K562 (cell line): ENCODE measurements around the gene TBX10. TPM values are rescaled to one million over a fixed set of nuclear protein-coding genes. Genes with fewer than 3 reads are reported as not detected.
A peak's percentile ranks its signal among the peaks of the same experiment; 100 is the strongest.

ENCODE experiments used
- ATAC-seq: fragments of 200-7000 bp; cut with Tn5 transposase; 3 replicates; pipeline ENCODE4 v1.9.1; 2020; ENCODE audit warnings: moderate library complexity
- BruUV-seq: library from RNA; stranded (reverse); fragments of 400-500 nt; replicated peaks from 2 replicates; lab custom pipeline; 2021; lab: Mats Ljungman, UMichigan
- CTCF ChIA-PET: fragments of 300-600 bp; formaldehyde crosslinking; extraction: SDS; loops from one replicate; lab custom pipeline; 2021; ENCODE audit warnings: low intra/inter-chr PET ratio; lab: Yijun Ruan, JAX
- POLR2A ChIA-PET: fragments of 300-600, 350-650 bp; sonication (Branson Sonifier 250); formaldehyde crosslinking; extraction: SDS; loops from one replicate; lab custom pipeline; 2021; ENCODE audit warnings: antibody characterized with exemption, inconsistent platforms; lab: Yijun Ruan, JAX
- DNase-seq, 4 experiments: peaks; one replicate each; pipeline versions ENCODE4 v3.0.0 to v3.0.0-alpha.2; 2011 to 2018; ENCODE audit warnings: low spot score in 3 of 4, mixed read lengths in 3 of 4; ENCODE audit errors: extremely low read depth in 1 of 4
- FAIRE-seq: peaks from 2 replicates; lab custom pipeline; 2011; peaks lifted over from hg19 to GRCh38; lab: Jason Lieb, UNC
- H2AFZ ChIP-seq: 2 replicates; pipeline ENCODE4 v1.6.0; 2011; ENCODE audit warnings: low read depth, low read length, control low read depth, inconsistent platforms
- H3K27ac ChIP-seq: fragments of 200-600 bp; 3 replicates; pipeline ENCODE4 v1.8.0; 2011; ENCODE audit warnings: low read depth, mild to moderate bottlenecking, control low read depth, inconsistent platforms, low read length, moderate library complexity, mixed read lengths; ENCODE audit errors: extremely low read depth
- H3K27me3 ChIP-seq, 2 experiments: fragments of 300-600 bp in 1 of 2; 2 replicates in 1 of 2; 3 replicates in 1 of 2; pipeline versions ENCODE4 v1.6.0 to v1.8.0; 2011; ENCODE audit warnings: inconsistent platforms in 2 of 2, low read length in 2 of 2, mild to moderate bottlenecking in 1 of 2, mixed read lengths in 1 of 2, moderate library complexity in 1 of 2; ENCODE audit not compliant: control insufficient read depth in 2 of 2, insufficient read depth in 2 of 2
- H3K36me3 ChIP-seq: fragments of 300-600 bp; 3 replicates; pipeline ENCODE4 v1.8.0; 2011; ENCODE audit warnings: mild to moderate bottlenecking, low read length, inconsistent platforms; ENCODE audit not compliant: control insufficient read depth, insufficient read depth
- H3K4me1 ChIP-seq, 2 experiments: fragments of 200-600 bp in 1 of 2; replicated peaks in 1 of 2; 2 replicates in 1 of 2; 3 replicates in 1 of 2; pipeline versions ENCODE4 v1.5.1 to v1.8.0; 2011; ENCODE audit warnings: inconsistent platforms in 2 of 2, low read length in 2 of 2, mild to moderate bottlenecking in 1 of 2, mixed read lengths in 1 of 2, moderate library complexity in 1 of 2; ENCODE audit not compliant: control insufficient read depth in 2 of 2, insufficient read depth in 2 of 2
- H3K4me2 ChIP-seq: 2 replicates; pipeline ENCODE4 v1.6.1; 2011; ENCODE audit warnings: low read length, control low read depth, inconsistent platforms, mixed read lengths; ENCODE audit not compliant: insufficient read depth
- H3K4me3 ChIP-seq: fragments of 200-600 bp; sonication (generic), shearing (Covaris generic); 2 replicates; pipeline ENCODE4 v1.5.1; 2016; ENCODE audit warnings: control low read depth, inconsistent platforms
- H3K79me2 ChIP-seq: fragments of 200-600 bp; 3 replicates; pipeline ENCODE4 v1.8.0; 2011; ENCODE audit warnings: low read length, inconsistent platforms; ENCODE audit not compliant: control insufficient read depth, insufficient read depth
- H3K9ac ChIP-seq, 2 experiments: 2 replicates each; pipeline versions ENCODE4 v1.6.0 to v1.6.1; 2011; ENCODE audit warnings: low read depth in 2 of 2, low read length in 2 of 2, control low read depth in 1 of 2, inconsistent platforms in 1 of 2, mild to moderate bottlenecking in 1 of 2, mixed read lengths in 1 of 2; ENCODE audit not compliant: insufficient read depth in 1 of 2
- H3K9me1 ChIP-seq: one replicate; pipeline ENCODE4 v1.6.0; 2011; ENCODE audit warnings: inconsistent platforms, mild to moderate bottlenecking, low read length, moderate library complexity; ENCODE audit not compliant: control insufficient read depth, insufficient read depth
- H3K9me3 ChIP-seq: replicated peaks from 2 replicates; pipeline ENCODE4 v1.5.1; 2011; ENCODE audit warnings: low read depth, low read length, inconsistent platforms; ENCODE audit not compliant: control insufficient read depth, insufficient read depth
- H4K20me1 ChIP-seq: replicated peaks from 2 replicates; pipeline ENCODE4 v1.6.1; 2011; ENCODE audit warnings: low read length, inconsistent platforms, mixed read lengths; ENCODE audit not compliant: control insufficient read depth, insufficient read depth
- ASH1L ChIP-seq: fragments of 450-650 bp; IDR thresholded peaks from 2 replicates; pipeline ENCODE4 v1.6.1; 2018; ENCODE audit warnings: borderline replicate concordance, mild to moderate bottlenecking, low read depth; ENCODE audit not compliant: partially characterized antibody
- CBX3 ChIP-seq, 2 experiments: IDR thresholded peaks; 1 replicate in 1 of 2; 2 replicates in 1 of 2; pipeline ENCODE4 v1.6.1; 2012; ENCODE audit warnings: inconsistent platforms in 2 of 2, low read length in 2 of 2, borderline replicate concordance in 1 of 2, control low read depth in 1 of 2
- CEBPB ChIP-seq: fragments of 450-650 bp; IDR thresholded peaks from 2 replicates; pipeline ENCODE4 v1.6.1; 2016; ENCODE audit warnings: missing genetic modification characterization, missing compliant biosample characterization
- CREB1 ChIP-seq, 2 experiments: sonication (generic) in 1 of 2; formaldehyde crosslinking in 1 of 2; IDR thresholded peaks; 2 replicates each; pipeline versions ENCODE4 v1.6.1 to v1.8.0; 2012 to 2022; ENCODE audit warnings: inconsistent platforms in 1 of 2, mild to moderate bottlenecking in 1 of 2, missing genetic modification reagents in 1 of 2, moderate library complexity in 1 of 2
- EWSR1 ChIP-seq: fragments of 450-650 bp; IDR thresholded peaks from 2 replicates; pipeline ENCODE4 v1.6.1; 2018; ENCODE audit warnings: borderline replicate concordance, mild to moderate bottlenecking, low read depth, moderate library complexity; ENCODE audit not compliant: partially characterized antibody
- PTBP1 ChIP-seq: fragments of 200-400 bp; formaldehyde crosslinking; IDR thresholded peaks from 2 replicates; pipeline ENCODE4 v1.6.1; 2017; ENCODE audit warnings: low read depth, low read length
- RUNX1 ChIP-seq: sonication (generic); IDR thresholded peaks from 2 replicates; pipeline ENCODE4 v1.6.1; 2016; ENCODE audit warnings: antibody characterized with exemption, low read depth
- SMARCA5 ChIP-seq: fragments of 450-650 bp; IDR thresholded peaks from 2 replicates; pipeline ENCODE4 v1.6.1; 2016
- ZNF124 ChIP-seq: sonication (generic); formaldehyde crosslinking; IDR thresholded peaks from 2 replicates; pipeline ENCODE4 v1.8.1; 2022; ENCODE audit warnings: missing genetic modification reagents
- WGBS: fragments of 100-300 bp; shearing (Covaris generic); methylation state at CpG from one replicate; pipeline ENCODE4 v1.1.6; 2016; ENCODE audit warnings: low coverage, mixed read lengths; ENCODE audit not compliant: insufficient coverage; ENCODE audit errors: missing lambda C conversion rate; 5-methylcytosine and 5-hydroxymethylcytosine counted together
- in situ Hi-C: fragments of 300-500 bp; cut with MboI; formaldehyde crosslinking; loops from 4 replicates; pipeline ENCODE4 v1.15.0; 2018; ENCODE audit warnings: inconsistent platforms, mixed read lengths
- intact Hi-C: fragments of 100-400 bp; cut with micrococcal nuclease; formaldehyde crosslinking; loops from 2 replicates; pipeline ENCODE4 v1.14.2; 2022
- polyA plus RNA-seq, 8 experiments: library from polyadenylated mRNA; depleted of rRNA in 4 of 8; stranded (reverse) in 5 of 8; unstranded in 3 of 8; fragments of >200 nt; fragmentation: Nextera tagmentation in 2 of 8; fragmentation: Illumina TruSeq in 1 of 8; extraction: Ambion mirVana in 2 of 8; extraction: Trizol in 1 of 8; gene quantifications; 2 replicates each; pipeline versions ENCODE4 v1.2.1 to v1.2.3, GENCODE V29; 2011 to 2014; ENCODE audit warnings: inconsistent platforms in 1 of 8, missing spikeins in 1 of 8
- total RNA-seq, 7 experiments: library from RNA; depleted of rRNA in 6 of 7; stranded (reverse); fragments of >200 nt in 6 of 7; fragmentation: Illumina TruSeq in 2 of 7; extraction: Trizol in 2 of 7; gene quantifications; 2 replicates each; pipeline versions ENCODE4 v1.2.1 to v1.2.3, GENCODE V29; 2011 to 2021; ENCODE audit warnings: low replicate concordance in 1 of 7
- TF ChIP-seq, protein P1 (sequence below): fragments of 450-650 bp; IDR thresholded peaks from 2 replicates; pipeline ENCODE4 v1.6.1; 2017; ENCODE audit warnings: antibody characterized with exemption
- TF ChIP-seq, protein P2 (sequence below): fragments of 200-800 bp; sonication (Bioruptor generic); IDR thresholded peaks from 2 replicates; pipeline ENCODE4 v1.6.1; 2017; ENCODE audit warnings: missing genetic modification characterization, missing compliant biosample characterization
- TF ChIP-seq, protein P3 (sequence below): fragments of 250-450 bp; sonication (Bioruptor Pico); IDR thresholded peaks from 2 replicates; pipeline ENCODE4 v1.8.0; 2021; ENCODE audit warnings: mild to moderate bottlenecking, moderate library complexity

TBX10 gene
- total and polyA plus RNA-seq, 9 of the 15 experiments (the other 6 are each of a cell fraction or from before 2014, with no cell fraction given) = not detected

DNA sequence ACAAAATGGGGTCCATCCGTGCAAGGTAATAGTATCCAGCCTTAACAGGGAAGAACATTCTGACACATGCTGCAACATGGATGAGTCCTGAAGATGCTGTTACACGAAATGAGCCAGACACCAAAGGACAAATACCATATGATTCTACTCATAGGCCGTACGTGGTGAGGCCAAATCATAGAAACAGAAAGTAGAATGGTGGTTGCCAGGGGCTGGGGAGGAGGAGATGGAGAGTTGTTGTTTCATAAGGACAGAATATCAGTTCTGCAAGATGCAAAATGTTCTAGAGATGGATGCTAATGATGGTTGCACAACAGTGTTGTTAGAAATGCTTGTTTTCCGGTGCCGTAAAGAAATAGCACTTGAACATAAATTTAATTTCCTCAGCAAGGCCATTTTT lies 2.6 kb downstream of the TBX10 start:
- H3K9me3 ChIP-seq = no peaks in the 10 kb centered on the region
- H3K27me3 ChIP-seq = peaks cover 0 to 18% of the 10 kb centered on the region in 2 experiments; a peak in 2 of 5 replicates
- no peak overlapping the region for H3K27ac ChIP-seq
- DNase-seq = no peak
- H2AFZ ChIP-seq = no peak overlapping the region; the same call in 1 of the 2 replicates
- CTCF ChIA-PET = no interaction called here
- in situ Hi-C loops (no loop called here), intact Hi-C loops (no loop called here)
- no peaks in the 10 kb centered on the region for H4K20me1 ChIP-seq
- no peak overlapping the region for H3K4me2 ChIP-seq
- peaks cover 0 to 56% of the 10 kb centered on the region in 2 experiments; a peak in 3 of 5 replicates for H3K4me1 ChIP-seq
- peak; percentile 35 for FAIRE-seq
- TF ChIP-seq CREB1 (IDR thresholded peaks at IDR 0.05) (no peak), CREB1 (CRISPR knock-in tag; IDR thresholded peaks at IDR 0.05) (no peak), RUNX1 (no peak), CEBPB (peak; percentile 59)
- H3K4me3 ChIP-seq = no peak overlapping the region
- POLR2A ChIA-PET = no interaction called here
- H3K9me1 ChIP-seq = no peaks in the 10 kb centered on the region
- H3K36me3 ChIP-seq = no peaks in the 10 kb centered on the region
- BruUV-seq = no TSS peak
- WGBS = 32% methylated on average over 6 of the region's 6 CpGs
- no peaks in the 10 kb centered on the region for H3K79me2 ChIP-seq
- no peak for ATAC-seq
- no peak overlapping the region for H3K9ac ChIP-seq

DNA sequence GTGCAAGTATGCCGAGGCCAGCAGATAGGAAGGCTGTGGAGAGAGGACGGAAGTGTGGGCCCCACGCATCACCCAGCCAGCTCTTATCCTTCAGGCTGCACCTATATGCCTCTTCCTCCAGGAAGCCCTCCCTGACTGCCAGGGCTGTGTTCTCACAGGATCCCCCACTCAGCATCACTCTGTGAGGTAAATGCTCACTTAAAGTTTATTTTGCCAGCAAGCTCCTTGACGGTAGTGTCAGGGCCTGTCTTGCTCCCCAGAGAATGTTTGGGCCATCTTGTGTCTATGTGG lies 4.4 kb downstream of the TBX10 start:
- Histone ChIP-seq H3K79me2 (no peaks in the 10 kb centered on the region), H3K27ac (no peak overlapping the region), H2AFZ (no peak overlapping the region), H4K20me1 (no peaks in the 10 kb centered on the region), H3K4me1 (peaks cover 10 to 60% of the 10 kb centered on the region in 2 experiments; a peak in 4 of 5 replicates), H3K27me3 (peaks cover 0 to 7% of the 10 kb centered on the region in 2 experiments; a peak in 2 of 5 replicates), H3K9ac (no peak overlapping the region), H3K4me3 (no peak overlapping the region), H3K4me2 (no peak overlapping the region), H3K9me1 (no peaks in the 10 kb centered on the region), H3K9me3 (no peaks in the 10 kb centered on the region), H3K36me3 (no peaks in the 10 kb centered on the region)
- in situ Hi-C loops = no loop called here
- POLR2A ChIA-PET = no interaction called here
- DNase-seq (no peak), ATAC-seq (no peak), FAIRE-seq (no peak)
- no TSS peak for BruUV-seq
- CTCF ChIA-PET = no interaction called here
- intact Hi-C loops = no loop called here
- 11% methylated on average over 3 of the region's 4 CpGs for WGBS
- TF ChIP-seq, protein P1, sequence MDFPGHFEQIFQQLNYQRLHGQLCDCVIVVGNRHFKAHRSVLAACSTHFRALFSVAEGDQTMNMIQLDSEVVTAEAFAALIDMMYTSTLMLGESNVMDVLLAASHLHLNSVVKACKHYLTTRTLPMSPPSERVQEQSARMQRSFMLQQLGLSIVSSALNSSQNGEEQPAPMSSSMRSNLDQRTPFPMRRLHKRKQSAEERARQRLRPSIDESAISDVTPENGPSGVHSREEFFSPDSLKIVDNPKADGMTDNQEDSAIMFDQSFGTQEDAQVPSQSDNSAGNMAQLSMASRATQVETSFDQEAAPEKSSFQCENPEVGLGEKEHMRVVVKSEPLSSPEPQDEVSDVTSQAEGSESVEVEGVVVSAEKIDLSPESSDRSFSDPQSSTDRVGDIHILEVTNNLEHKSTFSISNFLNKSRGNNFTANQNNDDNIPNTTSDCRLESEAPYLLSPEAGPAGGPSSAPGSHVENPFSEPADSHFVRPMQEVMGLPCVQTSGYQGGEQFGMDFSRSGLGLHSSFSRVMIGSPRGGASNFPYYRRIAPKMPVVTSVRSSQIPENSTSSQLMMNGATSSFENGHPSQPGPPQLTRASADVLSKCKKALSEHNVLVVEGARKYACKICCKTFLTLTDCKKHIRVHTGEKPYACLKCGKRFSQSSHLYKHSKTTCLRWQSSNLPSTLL = no peak
- no peak for TF ChIP-seq CBX3 (IDR thresholded peaks at IDR 0.05; ENCODE audit: borderline replicate concordance in 1 of 2, low read length in 2 of 2)
- 0 out of 2 replicates have a peak, but pooled peaks have one; percentile 29 for TF ChIP-seq PTBP1
- TF ChIP-seq, protein P2, sequence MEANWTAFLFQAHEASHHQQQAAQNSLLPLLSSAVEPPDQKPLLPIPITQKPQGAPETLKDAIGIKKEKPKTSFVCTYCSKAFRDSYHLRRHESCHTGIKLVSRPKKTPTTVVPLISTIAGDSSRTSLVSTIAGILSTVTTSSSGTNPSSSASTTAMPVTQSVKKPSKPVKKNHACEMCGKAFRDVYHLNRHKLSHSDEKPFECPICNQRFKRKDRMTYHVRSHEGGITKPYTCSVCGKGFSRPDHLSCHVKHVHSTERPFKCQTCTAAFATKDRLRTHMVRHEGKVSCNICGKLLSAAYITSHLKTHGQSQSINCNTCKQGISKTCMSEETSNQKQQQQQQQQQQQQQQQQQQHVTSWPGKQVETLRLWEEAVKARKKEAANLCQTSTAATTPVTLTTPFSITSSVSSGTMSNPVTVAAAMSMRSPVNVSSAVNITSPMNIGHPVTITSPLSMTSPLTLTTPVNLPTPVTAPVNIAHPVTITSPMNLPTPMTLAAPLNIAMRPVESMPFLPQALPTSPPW (CRISPR knock-in tag) = no peak
- TF ChIP-seq SMARCA5 = peak; percentile 85
- no peak for TF ChIP-seq ASH1L
- TF ChIP-seq, protein P3, sequence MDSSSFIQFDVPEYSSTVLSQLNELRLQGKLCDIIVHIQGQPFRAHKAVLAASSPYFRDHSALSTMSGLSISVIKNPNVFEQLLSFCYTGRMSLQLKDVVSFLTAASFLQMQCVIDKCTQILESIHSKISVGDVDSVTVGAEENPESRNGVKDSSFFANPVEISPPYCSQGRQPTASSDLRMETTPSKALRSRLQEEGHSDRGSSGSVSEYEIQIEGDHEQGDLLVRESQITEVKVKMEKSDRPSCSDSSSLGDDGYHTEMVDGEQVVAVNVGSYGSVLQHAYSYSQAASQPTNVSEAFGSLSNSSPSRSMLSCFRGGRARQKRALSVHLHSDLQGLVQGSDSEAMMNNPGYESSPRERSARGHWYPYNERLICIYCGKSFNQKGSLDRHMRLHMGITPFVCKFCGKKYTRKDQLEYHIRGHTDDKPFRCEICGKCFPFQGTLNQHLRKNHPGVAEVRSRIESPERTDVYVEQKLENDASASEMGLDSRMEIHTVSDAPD (CRISPR knock-in tag) = no peak
- no peak for TF ChIP-seq ZNF124 (CRISPR knock-in tag)
- no peak for TF ChIP-seq EWSR1
